Measurements from ENCODE around the gene ZNF197.

DNA sequence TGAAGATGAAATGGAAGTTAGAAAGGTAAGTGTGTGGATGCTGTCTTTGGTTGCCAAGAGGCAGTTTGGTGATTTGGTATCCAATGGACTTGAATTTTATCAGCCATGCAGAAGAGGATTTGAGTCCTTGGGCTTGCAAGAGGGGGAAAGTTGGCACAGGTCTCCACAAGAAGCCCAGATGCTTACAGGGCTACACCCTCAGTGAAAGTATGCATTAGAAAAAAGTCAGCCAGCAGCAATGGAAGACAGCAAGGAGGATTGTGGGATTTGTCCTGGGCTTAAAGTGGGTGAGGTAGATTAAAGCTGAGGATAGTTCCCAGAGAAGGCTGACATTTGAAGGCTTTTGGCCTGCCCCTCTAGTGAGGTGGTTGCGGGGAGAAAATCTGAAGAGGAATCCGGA is 23.1 kb upstream of the ZNF197 start:
- TF ChIP-seq, protein P1, sequence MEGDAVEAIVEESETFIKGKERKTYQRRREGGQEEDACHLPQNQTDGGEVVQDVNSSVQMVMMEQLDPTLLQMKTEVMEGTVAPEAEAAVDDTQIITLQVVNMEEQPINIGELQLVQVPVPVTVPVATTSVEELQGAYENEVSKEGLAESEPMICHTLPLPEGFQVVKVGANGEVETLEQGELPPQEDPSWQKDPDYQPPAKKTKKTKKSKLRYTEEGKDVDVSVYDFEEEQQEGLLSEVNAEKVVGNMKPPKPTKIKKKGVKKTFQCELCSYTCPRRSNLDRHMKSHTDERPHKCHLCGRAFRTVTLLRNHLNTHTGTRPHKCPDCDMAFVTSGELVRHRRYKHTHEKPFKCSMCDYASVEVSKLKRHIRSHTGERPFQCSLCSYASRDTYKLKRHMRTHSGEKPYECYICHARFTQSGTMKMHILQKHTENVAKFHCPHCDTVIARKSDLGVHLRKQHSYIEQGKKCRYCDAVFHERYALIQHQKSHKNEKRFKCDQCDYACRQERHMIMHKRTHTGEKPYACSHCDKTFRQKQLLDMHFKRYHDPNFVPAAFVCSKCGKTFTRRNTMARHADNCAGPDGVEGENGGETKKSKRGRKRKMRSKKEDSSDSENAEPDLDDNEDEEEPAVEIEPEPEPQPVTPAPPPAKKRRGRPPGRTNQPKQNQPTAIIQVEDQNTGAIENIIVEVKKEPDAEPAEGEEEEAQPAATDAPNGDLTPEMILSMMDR (IDR thresholded peaks at IDR 0.05): no peak
- TF ChIP-seq ZFX (IDR thresholded peaks at IDR 0.05; ENCODE audit: borderline replicate concordance): no peak
